Activated gamma-delta T cell treated with anti-CD3 and anti-CD28 coated beads, Interleukin-2, amount 50 U/mL, for 16 hours (primary cell): ENCODE data around the gene APBB1.
A peak's percentile ranks its signal among the peaks of the same experiment; 100 is the strongest.

Source experiments
- DNase-seq: peaks from one replicate; pipeline ENCODE4 v3.0.0-alpha.2; 2020; ENCODE audit warnings: low read depth

APBB1 gene

GRCh38 chr11:6419009-6419631 lies at the start of gene APBB1:
TSS of gene APBB1 (minus strand) at chr11:6419094. CDS start at chr11:6411347, 7,747 bp downstream.
- DNase-seq: peak; percentile 39

DNA sequence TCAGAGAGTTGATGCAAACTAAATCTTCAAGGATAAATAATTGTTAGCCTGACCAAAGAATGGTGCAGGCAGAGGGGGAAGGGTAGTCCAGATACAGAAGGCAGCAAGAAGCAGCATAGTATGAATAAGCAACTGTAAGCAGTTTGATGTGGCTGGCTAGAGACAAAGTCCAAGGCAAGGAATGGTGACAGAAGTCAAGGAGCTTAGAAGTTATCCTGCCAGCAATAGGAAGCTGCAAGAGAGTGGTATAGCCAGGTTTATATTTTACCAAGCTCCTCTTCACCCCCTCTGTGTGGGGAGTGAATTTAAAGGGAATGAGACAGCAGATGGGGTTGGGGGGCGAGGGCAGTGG lies 40.2 kb upstream of the APBB1 start:
- DNase-seq: no peak

GRCh38 chr11:6458352-6459098 lies 39.6 kb upstream of the APBB1 start:
- DNase-seq: no peak

DNA sequence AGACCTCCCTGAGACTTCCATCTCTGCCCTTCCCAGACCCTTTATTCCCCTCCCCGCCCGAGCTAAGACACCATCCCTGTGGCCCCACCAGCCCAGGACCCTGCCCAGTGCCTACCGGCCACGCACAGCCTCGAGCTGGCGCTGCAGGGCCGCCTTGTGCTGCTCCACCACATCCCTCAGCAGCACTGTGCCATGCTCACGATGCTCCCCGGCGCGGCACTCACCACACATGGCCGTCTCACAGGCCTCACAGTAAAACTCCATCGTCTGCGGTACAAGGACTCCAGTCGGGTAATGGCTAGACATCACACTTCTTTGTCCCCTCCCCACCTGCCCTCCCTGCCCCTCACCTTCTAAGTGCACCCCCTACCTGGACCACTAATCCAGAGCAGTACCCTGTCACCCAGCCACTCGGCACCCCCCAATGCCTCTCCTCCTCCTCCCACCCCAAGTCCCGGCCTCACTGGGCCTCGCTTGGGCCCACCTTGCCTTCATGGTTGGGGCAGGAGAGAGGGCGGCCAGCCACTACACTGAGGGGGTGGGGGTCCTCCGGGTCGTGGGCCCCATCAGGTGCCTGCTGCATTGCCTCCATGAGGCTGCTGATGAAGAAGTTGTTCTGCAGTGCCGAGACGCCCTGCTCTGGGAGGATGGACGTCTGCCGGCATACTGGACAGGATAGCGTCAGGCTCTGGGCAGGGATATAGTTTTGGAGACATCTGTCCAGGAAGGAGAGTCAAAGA lies 38.9 kb upstream of the APBB1 start:
- no peak for DNase-seq

- no peak for DNase-seq
Observed at GRCh38 chr11:6456361-6457073, 37.6 kb upstream of the APBB1 start.

GRCh38 chr11:6455070-6455469 lies 36.2 kb upstream of the APBB1 start:
- no peak for DNase-seq

GRCh38 chr11:6453152-6453551 lies 34.3 kb upstream of the APBB1 start:
- no peak for DNase-seq

- DNase-seq: no peak
Observed at GRCh38 chr11:6452219-6452618, 33.3 kb upstream of the APBB1 start.

GRCh38 chr11:6448574-6448973 lies 29.7 kb upstream of the APBB1 start:
- no peak for DNase-seq

- DNase-seq: peak; percentile 23
Observed at GRCh38 chr11:6443269-6444003, 24.5 kb upstream of the APBB1 start.

DNA sequence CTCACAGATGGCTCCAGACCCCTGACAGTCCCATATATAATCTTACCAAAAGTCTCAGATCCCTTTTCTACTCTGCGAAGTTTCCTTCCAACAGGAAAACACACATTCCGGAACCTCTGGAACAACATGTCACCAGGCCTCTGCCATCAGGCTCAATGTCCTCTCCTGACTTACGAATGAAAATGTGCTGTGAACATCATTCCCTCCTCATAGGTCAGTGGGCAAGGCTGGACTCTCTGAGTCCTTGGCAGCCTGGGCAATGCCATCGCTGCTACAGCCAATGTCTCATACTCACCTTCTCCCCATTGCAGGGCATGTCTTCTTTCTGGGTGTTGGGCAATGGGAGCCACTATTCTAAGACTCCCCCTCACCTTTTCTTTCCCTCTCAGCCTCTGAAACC lies 23.5 kb upstream of the APBB1 start:
- no peak for DNase-seq

GRCh38 chr11:6440906-6441358 lies 22.0 kb upstream of the APBB1 start, which contains the start of gene HPX:
TSS of gene HPX (minus strand) at chr11:6440987. CDS start at chr11:6440963, 24 bp downstream.
- DNase-seq: no peak

GRCh38 chr11:6438979-6439571 lies 20.2 kb upstream of the APBB1 start:
- no peak for DNase-seq

- DNase-seq: no peak
Observed at GRCh38 chr11:6437993-6438392, 19.1 kb upstream of the APBB1 start.

DNA sequence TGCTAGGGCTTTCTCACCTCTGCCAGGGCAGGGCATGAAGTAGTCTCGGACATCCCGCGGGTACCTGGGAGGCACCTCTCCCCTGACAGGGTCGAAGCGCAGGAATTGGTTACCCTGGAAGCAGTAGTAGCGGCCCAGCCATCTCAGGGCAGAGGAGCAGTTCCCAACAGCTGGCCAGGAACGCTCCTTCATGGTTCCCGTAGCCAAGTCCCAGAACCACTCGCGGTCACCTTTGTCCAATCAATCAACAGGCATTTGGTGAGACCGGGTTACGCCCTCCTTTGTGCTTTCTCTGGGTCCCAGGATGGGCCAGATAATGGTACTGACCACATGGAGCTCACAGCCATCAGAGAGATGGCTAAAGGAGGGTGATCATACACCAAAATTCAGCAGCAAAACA lies 18.5 kb upstream of the APBB1 start:
- no peak for DNase-seq

- DNase-seq: no peak
Observed at GRCh38 chr11:6433998-6434660, 15.2 kb upstream of the APBB1 start.

GRCh38 chr11:6431861-6432260 lies 13.0 kb upstream of the APBB1 start:
- DNase-seq: no peak

DNA sequence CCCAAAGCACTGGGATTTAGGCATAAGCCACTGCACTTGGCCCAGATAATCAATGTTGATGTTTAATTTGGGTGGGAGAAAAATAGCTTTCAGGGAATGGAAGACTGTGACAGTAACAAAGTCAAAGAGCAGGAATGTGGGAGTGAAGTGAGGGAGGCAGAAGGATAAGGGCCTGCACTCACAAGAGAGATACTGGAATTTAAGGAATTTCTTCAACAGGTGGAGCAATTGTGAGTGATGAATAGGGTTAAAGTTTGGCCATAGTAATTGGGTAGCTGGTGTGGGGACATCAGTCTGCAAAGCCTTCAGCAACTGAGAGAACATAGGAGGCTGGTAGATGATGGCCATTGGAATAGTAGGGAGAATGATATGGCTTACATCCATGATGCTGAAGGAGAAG lies 8.6 kb upstream of the APBB1 start:
- no peak for DNase-seq

DNA sequence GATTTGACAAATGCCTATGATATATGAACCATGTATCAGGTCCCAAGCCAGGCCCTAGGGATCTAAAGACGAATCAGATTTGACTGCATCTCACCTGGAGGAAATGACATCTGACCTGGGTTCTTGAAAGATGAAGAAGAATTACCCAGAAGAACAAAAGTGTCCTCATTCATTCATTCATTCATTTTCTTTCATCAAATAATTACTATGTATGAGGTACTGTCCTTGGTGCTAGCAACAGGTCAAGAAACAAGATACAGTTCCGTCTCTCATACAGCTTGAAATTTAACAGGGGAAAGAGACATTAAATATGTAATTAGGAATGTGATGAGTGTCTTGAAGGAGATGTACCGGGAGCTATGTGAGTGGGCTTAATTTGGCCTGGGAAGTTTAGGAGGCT lies 1.8 kb upstream of the APBB1 start:
- DNase-seq: no peak

GRCh38 chr11:6418557-6419008 lies 311 bp downstream of the APBB1 start:
- DNase-seq: no peak
